Peyer's patch (tissue), 4 donors: ENCODE results near the gene PGBD1.

Experiments used
- POLR2A ChIP-seq, 2 donors: fragments of 450-650 bp; IDR thresholded peaks; one replicate each; pipeline ENCODE4 v1.5.1; 2017; ENCODE audit warnings: antibody characterized with exemption in 2 of 2, mild to moderate bottlenecking in 2 of 2, moderate library complexity in 2 of 2
- TF ChIP-seq, protein P1 (sequence below), 6 experiments: fragments of 450-650 bp in 4 of 6; fragments of 200-600 bp in 2 of 6; sonication (generic) in 1 of 6; IDR thresholded peaks; one replicate each; pipeline ENCODE4 v1.5.1; 2017 to 2019; ENCODE audit warnings: antibody characterized with exemption in 6 of 6, mild to moderate bottlenecking in 3 of 6, moderate library complexity in 1 of 6

DNA sequence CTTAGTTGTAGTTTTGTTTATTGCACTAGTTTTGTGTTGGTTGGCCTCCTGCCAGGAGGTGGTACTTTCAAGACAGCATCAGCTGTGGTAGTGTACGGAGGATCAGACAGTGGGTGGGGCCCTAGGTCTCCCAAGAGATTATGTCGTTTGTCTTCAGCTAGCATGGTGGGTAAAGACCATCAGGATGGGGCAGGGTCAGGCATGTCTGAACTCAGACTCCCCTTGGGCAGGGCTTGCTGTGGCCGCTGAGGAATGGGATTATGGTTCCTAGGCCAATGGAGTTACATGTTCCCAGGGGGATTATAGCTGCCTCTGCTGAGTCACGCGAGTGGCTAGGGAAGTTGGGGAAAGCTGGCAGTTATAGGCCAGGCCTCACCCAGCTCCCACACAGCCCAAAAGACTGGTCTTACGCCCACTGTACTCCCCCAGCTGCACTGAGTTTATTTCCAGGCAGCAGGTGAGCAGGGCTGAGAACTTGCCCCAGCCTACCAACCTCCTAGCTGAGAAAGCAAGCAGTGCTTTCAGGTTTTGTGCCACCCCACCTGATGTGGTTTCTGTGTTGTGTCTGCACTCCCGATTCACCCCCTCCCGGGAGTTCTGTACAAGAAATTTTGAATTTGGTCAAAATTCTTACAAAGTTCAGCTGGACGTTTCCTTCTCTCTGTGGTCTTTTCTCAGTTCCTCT lies 29.9 kb downstream of the PGBD1 start:
- TF ChIP-seq, protein P1, sequence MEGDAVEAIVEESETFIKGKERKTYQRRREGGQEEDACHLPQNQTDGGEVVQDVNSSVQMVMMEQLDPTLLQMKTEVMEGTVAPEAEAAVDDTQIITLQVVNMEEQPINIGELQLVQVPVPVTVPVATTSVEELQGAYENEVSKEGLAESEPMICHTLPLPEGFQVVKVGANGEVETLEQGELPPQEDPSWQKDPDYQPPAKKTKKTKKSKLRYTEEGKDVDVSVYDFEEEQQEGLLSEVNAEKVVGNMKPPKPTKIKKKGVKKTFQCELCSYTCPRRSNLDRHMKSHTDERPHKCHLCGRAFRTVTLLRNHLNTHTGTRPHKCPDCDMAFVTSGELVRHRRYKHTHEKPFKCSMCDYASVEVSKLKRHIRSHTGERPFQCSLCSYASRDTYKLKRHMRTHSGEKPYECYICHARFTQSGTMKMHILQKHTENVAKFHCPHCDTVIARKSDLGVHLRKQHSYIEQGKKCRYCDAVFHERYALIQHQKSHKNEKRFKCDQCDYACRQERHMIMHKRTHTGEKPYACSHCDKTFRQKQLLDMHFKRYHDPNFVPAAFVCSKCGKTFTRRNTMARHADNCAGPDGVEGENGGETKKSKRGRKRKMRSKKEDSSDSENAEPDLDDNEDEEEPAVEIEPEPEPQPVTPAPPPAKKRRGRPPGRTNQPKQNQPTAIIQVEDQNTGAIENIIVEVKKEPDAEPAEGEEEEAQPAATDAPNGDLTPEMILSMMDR (IDR thresholded peaks at IDR 0.05) = no peak
- TF ChIP-seq POLR2A (IDR thresholded peaks at IDR 0.05) = no peak
